ENCODE measurements around the gene CFAP58. TPM values are rescaled to one million over a fixed set of nuclear protein-coding genes. Genes with fewer than 3 reads are reported as not detected.
"Not testable (repeated sequence)": the region's sequence is repeated elsewhere in the genome, so short reads cannot be mapped to it uniquely, and the experiment has no call there.

CFAP58 gene
- polyA plus RNA-seq, 1 donor, result 0.28 TPM

DNA sequence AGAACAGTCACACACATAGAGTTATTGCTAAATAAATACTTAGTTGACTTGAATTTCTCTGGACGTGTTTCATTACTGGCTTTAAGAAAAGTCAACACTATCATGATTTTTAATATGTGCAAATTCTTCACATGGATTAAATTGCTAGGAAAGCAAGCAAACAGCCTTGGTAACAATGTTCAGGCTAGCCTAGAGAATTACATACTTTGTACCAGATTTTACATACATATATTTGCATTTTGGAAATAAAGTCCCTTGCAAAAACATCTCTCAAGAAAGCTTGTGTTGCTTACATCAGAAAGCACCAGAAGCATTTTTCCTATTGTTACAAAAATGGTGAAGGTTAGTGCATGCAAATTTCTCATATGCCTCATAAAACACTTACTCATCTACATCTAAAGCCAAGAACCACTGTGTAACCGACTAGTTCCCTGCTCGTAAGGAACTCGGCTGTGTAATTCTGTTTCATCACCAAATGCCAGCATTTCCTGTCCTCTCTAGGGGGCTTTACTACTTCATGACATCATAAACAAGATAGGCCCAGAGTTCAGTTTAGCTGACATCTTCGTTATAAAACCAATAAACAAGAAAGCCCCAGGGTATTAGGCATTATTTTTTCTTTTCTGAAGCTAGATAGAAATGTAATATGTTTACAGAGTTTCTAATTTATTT, 87.8 kb downstream of the CFAP58 start:
- no peak for DNase-seq

DNA sequence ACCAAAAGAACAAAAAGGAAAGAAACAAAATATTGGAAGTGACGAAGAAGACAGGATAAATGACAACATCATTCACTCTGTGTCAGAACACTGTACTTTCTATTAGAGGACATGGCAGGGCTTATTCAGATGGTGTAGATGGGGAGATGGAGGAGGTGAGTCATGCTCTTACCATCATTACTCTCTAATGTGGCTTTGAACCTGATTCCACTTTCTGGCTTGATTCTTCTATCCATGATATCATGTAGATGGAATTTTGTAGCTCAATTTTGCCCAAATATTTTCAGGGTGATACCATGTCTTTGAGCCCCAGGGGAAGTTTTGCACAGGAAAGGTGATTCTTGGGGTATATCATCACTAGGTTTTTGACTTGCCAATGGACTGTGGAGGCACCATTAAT, 91.7 kb downstream of the CFAP58 start:
- DNase-seq, result no peak

DNA sequence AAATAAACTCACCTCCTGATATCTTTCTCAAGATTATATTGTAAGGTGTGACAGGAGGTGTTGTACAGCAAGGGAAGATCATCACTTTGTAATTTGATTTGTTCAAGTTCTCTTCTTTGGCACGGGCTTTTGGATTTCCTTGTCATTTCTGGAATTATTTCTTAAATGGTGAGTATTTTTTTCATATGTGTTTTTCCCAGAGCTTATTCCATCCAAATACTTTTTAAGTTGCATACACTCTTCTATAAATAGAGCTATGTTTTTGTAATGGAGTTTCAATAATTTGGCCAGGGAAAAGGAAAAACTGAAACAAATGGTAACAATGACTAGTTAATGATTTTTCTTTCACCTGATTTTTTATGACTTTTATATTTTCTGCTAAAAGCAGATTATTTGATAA, 92.5 kb downstream of the CFAP58 start:
- DNase-seq, result no peak

DNA sequence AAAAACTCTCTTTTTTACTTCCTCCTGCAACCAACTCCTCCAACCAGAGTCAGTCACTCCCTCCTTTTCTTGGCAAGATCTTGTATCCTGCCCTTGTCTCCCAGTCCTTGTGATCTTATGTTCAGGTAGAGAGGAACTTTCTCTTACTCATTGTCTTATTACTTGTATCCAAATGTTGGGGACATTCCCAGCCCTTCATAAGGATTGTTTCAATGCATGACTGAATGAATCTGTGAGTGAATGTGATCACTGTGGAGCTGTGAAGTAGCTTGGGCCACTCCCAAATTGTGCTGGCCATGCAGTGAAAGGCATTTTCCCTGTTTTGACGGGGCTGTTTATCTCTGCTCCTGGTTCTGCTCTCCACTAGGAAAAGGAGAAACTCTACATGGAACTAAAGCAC, 93.7 kb downstream of the CFAP58 start:
- DNase-seq, result no peak

DNA sequence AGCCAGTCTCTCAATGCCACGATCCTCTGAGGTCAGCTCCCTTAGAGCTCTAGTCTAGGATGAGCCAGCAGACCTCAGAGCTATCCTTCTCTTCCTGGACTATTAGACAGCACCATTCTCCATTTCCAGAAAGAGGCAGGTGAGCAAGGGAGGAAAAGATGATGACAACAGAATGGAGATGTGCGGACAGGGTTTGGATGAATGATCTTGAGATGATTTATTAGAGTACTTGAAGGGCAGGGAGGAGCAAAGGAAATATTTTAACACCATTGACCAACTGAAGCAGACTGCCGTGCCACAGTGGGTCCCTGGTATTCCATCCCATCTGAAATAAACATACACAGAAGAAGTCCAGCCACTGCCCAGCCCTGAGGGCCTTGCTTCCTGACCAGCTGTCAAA, 94.3 kb downstream of the CFAP58 start:
- DNase-seq, result no peak

DNA sequence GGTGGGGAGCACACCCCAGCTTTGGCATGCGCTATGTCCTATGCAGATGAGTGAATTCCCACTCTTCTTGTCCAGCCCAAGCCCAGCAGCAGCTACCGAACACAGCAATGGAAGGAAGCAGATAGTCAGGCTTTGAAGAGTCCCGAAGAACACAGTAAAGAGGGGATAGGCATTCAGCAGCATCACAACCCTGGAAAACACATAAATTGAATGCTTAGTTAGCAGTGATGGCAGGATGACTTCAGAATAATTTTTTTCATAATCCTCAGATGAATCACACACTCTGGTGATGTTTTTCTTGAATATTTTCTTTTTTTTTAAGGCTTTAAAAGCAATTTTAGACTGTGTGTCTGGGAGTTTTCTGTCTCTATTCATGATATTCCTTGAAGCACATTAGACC, 95.8 kb downstream of the CFAP58 start:
- DNase-seq, result no peak

DNA sequence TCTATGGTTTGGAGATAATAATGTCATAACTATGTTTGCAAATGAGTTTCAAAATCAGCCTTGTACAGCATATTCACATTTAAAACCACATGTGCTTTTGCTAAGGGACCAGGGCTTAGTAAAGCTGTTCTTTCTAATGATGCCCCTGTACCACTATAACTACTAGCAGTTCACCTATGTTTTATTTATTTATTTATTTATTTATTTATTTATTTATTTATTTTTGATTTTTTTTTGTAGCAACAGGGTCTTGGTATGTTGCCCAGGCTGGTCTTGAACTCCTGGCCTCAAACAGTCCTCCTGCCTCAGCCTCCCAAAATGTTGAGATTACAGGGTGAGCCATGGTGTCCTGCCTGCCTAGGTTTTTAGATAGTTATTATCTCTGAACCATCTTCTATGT, 96.9 kb downstream of the CFAP58 start:
- DNase-seq, result no peak

DNA sequence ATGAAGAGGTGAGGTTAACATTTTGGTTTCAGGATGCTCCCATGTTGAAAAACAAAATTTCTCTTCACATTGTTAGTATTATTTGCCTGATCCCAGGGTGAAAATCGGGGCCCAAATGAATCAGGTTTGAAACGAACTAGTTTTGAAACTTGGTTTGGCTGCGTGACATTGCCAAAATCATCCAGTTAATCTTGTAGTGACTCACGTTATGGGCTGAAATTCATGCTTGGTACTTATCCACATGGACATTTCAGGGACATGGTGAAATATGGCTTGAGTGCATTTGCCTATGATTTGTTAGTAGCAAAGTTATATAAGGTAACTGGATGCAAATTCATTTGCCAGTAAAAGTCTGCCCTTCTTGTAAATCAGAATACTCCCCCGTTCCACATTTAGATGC, 97.3 kb downstream of the CFAP58 start:
- DNase-seq, result no peak

DNA sequence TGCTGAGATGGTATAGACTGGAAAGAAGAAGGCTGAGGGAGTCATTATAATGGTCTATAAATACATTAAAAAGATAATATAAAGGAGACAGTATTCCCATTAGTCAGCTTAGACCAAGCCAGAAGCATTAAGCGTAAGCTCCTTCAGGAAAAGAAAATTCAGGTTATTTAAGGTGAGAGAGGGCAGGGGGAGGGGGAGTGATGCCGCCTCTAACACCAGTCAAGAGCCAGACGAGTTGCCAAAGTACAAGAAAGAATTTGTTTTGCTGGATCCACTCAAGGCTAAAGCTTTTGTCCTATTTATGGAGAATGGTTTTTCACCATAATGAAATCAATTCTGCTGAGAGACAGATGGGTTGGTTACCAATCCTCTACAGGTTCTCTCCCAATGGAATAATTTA, 99.3 kb downstream of the CFAP58 start:
- no peak for DNase-seq

DNA sequence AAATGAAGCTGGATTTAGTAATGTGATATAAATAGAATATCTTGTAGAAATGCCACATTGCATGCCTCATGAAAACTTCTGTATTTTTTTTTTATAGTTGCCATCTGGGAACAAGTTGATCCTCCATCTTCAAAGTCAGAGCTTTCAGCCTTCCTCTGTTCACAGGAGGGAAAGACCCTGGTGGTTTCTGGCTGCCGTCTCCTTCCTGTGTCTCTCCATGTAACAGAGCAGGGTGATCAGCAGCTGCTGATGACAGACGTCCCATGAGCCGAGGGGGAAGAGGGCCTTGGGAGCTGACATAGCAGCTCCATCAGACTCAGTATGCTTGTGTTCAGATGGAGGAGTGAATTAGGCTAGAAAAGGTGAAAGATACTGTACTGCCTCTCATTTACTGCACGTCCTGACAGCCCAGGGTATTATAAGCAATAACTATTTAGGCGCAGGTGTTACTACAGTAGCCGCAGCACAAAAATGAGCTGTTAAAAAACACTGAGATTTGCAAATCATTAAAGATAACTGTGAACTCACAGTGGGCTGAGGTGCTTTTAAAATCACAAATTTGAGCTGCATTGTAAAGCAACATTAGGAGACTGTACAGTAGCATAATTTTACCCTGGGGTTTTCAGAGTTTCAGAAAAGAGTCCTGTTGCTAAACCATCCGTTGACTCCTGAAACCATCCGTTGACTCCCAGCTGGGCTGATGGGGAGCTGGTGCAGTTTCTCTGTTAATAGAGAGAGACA, 103.3 kb downstream of the CFAP58 start:
- DNase-seq, result no peak

DNA sequence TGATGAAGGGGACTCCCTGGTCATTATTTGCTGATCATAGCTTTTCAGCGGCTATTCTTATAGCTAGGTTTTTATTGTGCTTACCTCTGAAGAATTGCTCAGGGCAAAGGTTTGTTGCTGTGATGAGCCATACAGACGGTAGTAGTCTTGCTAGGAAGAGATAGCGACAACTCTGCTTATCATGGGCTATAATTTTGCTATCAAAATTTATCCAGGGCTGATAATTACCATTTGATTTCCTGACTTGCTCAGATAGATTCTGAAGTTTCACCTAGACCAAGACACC, 103.9 kb downstream of the CFAP58 start:
- DNase-seq, result no peak

DNA sequence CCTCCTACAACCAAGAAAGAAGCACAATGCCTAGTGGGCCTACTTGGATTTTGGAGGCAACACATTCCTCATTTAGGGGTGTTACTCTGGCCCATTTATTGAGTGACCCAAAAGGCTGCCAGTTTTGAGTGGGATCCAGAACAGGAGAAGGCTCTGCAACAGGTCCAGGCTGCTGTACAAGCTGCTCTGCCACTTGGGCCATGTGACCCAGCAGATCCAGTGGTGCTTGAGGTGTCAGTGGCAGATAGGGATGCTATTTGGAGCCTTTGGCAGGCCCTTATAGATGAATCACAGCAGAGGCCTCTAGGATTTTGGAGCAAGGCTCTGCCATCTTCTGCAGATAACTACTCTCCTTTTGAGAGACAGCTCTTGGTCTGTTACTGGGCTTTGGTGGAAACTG, 111.9 kb downstream of the CFAP58 start:
- not testable (repeated sequence) for DNase-seq

DNA sequence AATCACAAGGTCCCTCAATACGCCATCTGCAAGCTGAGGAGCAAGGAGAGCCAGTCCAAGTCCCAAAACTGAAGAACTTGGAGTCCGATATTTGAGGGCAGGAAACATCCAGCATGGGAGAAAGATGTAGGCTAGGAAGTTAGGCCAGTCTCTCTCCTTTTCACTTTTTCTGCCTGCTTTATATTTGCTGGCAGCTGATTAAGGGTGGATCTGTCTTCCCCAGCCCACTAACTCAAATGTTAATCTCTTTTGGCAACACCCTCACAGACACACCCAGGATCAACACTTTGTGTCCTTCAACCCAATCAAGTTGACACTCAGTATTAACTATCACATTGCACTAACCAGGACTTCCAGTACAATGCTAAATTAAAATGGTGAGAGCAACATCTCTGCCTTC, 115.2 kb downstream of the CFAP58 start:
- DNase-seq, result not testable (repeated sequence)

DNA sequence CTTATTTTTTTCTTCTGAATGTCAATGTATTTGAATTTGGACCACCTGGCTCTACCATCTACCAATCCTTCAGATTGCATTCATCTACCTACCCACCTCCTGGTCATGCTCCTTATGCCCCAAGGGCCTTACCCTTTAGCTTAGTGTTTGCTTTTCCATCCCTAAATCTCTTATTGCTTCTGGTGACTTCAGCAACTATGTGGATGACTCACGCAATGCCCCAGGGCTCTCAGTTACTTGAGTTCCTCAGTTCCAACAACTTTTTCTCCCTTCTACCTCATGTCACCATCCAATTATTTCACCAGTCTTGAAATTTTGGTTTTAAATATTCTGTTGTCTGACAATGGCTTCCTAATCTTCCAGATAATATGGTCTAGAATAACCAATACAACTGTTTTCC, 118.9 kb downstream of the CFAP58 start:
- DNase-seq, result no peak

DNA sequence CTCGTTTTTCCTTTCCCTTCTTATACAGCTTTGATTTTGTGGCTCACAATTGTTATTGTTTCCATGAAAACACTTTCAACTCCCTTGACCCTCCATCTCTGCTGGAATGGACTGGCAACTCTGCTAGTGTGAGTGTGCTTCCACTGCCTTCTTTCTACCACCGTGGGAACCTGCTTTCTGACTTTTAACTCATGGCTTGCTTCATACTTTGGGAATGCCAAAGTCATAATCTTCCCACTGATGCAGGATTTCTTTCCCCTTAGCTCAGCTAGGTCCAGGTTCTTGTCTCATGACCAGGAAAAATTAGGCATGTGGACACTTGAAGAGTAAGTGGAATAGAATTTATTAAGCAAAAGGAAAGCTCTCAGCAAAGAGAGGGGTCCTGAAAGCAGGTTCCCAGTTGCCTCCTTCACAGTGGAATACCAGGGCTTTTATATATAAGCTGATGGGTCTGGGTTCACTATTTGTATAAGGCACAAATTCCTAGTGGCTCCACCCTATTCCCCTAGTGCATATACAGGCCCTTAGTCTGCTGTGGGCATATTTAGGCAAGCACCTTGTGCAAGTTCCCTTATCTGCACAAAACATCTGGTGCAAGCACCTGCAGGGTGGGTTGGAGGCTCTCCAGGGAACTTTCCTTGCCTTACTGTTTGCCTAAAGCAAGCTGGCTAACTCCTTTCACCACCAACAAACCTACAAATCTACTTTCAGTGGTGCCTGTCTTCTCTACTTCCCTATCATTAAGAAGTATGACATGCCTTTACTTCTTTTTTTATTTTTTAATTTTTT, 119.5 kb downstream of the CFAP58 start:
- DNase-seq, result no peak

DNA sequence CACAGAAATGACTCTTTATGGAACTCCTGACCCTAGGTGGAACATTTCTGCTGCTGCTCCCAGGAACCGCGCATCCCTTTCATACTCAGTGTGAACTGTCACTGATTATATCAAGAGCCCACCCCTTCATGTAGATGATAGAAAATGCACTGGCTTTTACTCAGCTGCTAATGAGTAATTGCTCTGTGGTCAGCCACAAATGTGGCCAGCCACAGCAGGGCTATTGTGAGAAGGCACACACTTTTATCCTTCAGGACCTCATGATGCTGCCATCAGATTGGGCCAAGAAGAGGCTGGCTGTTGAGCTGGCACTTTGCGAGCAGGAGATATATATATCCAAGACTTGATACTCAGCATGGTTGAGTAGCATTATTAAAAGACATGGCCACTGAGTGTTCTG, 124.7 kb downstream of the CFAP58 start:
- DNase-seq, result no peak

DNA sequence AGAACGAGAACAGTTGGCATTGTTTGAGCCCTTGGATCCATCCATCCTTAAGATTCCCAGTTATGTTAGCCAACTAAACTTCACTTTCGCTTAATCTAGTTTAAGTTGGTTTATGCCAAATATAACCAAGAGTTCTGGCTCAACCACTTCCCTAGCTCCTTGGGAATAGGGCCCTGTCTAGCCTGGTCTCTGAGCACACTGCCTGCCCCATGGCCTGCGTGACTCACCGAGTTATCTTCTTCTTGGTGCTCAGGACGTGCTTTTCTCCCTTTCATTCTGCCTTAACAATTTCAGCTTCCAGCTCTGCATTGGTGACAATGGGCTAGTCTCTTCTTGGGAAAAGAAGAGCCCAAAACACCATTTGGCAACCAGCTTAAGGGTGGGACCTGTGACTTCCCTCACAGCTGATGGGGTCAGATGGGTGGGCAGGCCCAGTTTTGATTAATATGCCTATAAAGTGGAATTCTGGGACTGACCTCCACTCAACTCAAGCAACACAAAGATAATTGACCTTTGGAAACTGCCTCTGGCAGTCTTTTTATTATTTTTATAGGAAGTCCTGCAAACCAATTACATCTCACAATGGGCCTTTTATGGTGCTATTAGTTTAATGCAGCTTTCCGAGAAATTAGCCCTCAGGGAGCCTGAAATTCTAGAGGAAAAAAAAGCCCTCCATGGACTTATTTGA, 126.4 kb downstream of the CFAP58 start:
- DNase-seq, result no peak

DNA sequence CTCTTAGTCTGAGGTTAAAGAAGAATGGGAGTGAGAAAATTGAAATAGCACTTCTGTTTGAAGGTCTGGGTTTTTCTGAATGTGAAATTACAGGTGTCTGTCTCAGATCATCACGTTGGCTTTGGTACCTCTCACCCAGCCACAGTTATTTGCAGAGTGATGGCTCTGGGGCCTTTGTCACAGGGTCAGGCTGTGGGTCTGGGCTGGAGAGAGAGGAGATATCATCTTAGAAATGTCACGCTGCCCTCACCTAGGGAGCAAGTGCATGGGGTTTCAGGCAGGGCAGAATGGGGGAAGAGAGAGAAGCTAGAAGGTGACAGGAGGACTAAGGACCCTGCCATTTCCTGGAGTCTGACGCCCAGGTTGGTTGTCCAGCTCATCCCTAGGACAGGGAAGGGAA, 127.2 kb downstream of the CFAP58 start:
- no peak for DNase-seq

DNA sequence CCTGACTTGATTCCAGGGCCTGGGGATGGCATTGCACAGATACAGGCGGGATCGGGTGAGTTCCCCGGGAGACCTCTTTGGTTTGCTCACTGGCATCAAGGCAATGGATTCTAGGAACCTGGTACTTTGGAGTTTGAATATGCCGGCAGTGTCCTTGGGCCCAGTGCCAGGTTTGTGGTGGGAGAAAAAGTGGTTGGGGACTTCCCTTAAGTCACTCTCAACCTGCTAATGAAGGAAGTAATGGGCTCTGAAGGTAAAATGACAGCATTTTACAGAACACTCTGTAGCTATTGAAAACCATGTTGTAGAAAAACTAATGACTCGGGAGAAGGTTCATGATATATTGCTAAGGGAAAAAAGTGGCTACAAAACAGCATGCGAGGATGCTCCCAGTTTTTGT, 129.9 kb downstream of the CFAP58 start:
- no peak for DNase-seq

DNA sequence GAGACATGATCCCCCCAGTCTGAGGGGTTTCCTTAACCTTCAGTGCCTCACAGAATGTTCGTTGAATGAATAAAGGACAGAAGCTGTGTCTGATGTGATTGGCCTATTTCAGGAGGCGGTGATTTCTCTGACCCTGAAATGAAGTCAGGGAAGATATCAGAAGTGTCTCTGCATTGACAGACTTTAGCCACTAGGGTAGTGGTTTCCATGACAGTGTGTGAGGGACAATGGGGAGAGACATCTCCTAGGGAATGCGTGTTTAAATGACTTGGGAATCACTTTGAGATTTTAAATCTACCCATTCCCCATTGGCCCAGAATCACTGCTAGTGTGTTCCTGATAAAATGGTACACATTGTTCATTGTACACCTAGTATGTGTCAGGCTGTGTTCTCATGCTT, 132.0 kb downstream of the CFAP58 start:
- DNase-seq, result no peak

DNA sequence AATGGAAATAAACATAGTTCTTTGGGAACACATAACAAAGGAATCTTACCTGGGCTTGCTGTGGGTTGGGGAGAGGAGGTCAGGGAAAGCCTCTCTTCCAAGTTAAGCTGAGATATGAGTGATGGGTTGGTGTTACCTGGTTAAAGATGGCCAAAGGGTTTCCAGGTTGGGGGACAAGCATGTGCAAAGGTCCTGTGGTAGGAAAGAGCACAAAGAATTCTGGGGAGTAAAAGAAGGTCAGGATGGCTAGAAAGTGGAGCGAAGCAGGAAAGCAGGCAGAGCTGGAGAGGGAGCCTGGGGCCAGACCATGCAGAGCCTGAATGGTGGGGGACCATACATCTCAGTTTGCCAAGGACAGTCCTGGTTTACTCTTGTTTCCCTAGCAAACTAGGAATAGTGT, 133.2 kb downstream of the CFAP58 start:
- no peak for DNase-seq

DNA sequence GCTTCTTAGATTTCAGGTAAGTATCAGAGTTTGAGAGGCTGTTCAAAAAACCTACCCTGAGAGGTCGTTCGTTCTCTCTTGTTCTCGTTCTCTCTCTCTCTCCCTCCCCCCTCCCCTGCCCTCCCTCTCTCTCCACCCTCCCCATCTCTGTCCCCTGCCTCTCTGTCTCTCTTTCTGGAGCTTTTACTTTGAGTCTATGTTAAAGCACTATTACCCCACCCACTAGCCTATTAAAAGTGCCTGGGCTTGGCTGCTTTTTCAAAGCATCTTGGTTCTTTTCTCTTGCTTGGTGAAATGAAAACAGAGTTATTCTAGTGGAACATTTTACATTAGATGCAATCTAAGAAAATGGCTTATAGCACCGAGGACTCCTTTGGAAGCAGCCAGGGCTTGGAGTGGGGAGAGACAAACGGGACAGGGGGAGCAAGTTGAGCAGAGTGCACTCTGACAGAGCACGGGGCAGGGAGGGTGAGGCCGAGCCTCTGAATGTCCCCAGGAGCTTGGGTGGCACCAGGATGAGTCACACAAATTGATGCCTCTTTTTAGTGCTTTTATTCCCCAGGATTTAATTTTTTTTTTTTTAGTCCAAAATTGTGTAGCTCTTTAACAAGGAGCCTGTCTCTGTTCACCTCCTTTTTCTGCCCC, 134.3 kb downstream of the CFAP58 start:
- no peak for DNase-seq

DNA sequence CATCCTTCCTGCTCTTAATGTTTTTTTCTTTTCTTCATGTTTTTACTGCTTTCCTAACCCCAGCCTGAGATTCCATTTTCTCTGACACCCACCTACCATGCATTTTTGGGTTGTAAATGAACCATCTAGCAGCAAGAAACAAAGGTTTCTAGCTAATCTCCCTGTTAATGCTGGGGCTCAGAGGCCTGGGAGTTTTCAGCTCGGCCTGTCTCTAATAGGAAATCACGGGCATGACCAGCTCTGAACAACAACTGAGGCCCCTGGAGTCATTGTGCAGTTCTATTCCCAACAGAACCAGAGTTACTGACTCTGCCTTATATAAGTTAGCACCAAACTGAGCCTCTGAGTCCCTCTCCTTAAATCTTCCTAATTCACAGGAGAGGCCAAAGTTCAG, 134.8 kb downstream of the CFAP58 start:
- DNase-seq, result no peak
